Smooth muscle cell of the brain vasculature (primary cell): ENCODE data around the gene TUBB8B.
"Not testable (repeated sequence)": the region's sequence is repeated elsewhere in the genome, so short reads cannot be mapped to it uniquely, and the experiment has no call there.

ENCODE experiments used
- DNase-seq: peaks from one replicate; pipeline ENCODE4 v3.0.0-alpha.2; 2012; ENCODE audit warnings: low read depth, low spot score

TUBB8B gene

DNA sequence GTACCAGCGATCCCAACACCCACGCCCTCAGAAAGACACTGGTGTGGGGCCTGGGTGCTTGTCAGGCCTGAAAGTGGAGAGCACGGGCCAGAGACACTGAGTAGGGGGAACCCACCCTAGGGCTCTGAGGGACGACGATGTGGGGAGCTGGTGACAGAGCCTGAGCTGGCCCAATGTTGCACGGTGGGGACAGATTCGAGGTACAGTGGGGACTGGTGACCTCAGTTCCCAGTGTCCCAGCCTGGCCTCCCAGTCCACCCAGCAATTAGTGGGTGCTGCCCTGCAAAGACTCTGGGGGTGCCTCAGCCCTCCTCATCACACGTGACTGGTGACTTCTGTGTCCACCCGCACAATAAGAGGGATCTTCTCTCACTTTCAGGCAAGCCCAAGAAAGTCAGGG lies 36.6 kb downstream of the TUBB8B start:
- not testable (repeated sequence) for DNase-seq

DNA sequence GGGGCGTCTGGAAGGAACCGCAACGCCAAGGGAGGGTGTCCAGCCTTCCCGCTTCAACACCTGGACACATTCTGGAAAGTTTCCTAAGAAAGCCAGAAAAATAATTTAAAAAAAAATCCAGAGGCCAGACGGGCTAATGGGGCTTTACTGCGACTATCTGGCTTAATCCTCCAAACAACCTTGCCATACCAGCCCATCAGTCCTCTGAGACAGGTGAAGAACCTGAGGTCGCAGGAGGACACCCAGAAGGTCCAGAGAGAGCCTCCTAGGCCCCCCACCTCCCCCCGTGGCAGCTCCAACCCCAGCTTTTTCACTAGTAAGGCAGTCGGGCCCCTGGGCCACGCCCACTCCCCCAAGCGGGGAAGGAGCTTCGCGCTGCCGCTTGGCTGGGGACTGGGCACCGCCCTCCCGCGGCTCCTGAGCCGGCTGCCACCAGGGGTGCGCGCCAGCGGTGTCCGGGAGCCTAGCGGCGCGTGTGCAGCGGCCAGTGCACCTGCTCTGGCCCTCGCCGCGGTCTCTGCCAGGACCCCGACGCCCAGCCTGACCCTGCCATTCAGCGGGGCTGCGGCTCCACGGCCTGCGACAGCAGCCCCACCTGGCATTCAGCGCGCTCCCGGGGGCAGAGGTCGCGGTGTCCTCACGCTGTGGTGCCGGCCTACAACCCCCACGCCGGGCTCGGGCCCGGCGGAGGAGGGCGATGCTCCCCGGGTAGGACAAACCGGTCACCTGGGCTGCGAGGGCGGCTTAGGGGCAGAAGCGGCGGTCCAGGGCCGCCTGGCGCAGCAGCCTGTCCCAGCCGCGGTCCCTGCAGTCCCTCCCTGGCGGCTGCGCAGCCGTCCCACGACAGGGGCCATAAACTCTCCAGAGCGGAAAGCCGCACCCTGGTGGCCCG lies 37.8 kb downstream of the TUBB8B start:
- not testable (repeated sequence) for DNase-seq

DNA sequence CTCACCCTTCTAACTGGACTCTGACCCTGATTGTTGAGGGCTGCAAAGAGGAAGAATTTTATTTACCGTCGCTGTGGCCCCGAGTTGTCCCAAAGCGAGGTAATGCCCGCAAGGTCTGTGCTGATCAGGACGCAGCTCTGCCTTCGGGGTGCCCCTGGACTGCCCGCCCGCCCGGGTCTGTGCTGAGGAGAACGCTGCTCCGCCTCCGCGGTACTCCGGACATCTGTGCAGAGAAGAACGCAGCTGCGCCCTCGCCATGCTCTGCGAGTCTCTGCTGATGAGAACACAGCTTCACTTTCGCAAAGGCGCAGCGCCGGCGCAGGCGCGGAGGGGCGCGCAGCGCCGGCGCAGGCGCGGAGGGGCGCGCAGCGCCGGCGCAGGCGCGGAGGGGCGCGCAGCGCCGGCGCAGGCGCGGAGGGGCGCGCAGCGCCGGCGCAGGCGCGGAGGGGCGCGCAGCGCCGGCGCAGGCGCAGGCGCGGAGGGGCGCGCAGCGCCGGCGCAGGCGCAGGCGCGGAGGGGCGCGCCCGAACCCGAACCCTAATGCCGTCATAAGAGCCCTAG lies 38.7 kb downstream of the TUBB8B start:
- DNase-seq, result not testable (repeated sequence)

DNA sequence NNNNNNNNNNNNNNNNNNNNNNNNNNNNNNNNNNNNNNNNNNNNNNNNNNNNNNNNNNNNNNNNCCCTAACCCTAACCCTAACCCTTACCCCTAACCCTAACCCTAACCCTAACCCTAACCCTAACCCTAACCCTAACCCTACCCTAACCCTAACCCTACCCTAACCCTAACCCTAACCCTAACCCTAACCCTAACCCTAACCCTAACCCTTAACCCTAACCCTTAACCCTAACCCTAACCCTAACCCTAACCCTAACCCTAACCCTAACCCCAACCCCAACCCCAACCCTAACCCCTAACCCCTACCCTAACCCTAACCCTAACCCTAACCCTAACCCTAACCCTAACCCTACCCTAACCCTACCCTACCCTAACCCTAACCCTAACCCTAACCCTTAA lies 39.5 kb downstream of the TUBB8B start:
- not testable (repeated sequence) for DNase-seq
